ENCODE measurements around the gene SUPT5H.

Gene SUPT5H

DNA sequence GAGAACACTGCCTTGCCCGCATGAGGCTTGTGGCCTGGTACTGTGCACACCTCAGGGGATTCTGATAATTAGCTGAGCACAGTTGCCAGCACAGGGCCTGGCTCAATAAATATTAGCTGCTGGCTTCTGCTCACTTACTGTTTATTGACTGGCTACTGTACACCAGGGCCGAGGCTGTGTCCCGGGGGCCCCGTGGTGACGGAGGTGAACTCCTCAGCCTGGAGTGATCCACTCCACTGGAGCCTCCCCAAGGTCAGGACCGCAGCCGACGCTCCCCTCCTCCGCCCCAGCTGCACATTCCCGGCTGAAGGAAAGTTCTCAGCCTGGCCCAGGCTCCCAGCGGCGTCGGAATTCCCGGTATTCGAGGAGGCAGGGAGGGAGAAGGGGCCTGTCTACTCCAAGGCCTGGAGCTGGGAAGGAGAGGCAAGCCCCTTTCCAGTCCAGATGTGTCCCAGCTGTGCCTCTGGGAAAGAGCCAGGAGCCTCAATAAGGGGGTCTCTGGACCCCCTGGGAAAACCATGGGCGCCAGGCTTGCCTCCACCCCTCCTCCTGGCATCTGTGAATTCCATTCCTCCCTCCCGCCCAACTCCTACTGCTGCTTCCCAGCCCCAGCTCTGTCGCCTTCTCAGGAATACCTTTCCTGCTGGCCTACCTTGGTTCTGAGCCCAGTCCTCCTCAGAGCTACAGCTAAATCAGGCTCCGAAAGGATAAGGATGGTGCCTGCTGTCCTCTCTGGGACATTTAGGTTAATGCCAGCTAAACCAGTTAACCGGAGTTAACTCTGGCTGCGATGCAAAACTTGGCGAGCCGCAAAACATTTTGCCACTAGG lies 16.9 kb upstream of the SUPT5H start:
- peak; percentile 75 for ATAC-seq
- TF ChIP-seq BACH2 (CRISPR knock-in tag; IDR thresholded peaks at IDR 0.05; ENCODE audit: borderline replicate concordance), result no peak
- no peak for TF ChIP-seq SNAI2 (CRISPR knock-in tag; IDR thresholded peaks at IDR 0.05)
- TF ChIP-seq ARNTL (CRISPR knock-in tag; IDR thresholded peaks at IDR 0.05; ENCODE audit: borderline replicate concordance, low read depth), result no peak
- peak; percentile 95 for TF ChIP-seq ZFP3 (CRISPR knock-in tag; IDR thresholded peaks at IDR 0.05)
- TF ChIP-seq TCF4 (CRISPR knock-in tag; IDR thresholded peaks at IDR 0.05; ENCODE audit: borderline replicate concordance), result no peak

DNA sequence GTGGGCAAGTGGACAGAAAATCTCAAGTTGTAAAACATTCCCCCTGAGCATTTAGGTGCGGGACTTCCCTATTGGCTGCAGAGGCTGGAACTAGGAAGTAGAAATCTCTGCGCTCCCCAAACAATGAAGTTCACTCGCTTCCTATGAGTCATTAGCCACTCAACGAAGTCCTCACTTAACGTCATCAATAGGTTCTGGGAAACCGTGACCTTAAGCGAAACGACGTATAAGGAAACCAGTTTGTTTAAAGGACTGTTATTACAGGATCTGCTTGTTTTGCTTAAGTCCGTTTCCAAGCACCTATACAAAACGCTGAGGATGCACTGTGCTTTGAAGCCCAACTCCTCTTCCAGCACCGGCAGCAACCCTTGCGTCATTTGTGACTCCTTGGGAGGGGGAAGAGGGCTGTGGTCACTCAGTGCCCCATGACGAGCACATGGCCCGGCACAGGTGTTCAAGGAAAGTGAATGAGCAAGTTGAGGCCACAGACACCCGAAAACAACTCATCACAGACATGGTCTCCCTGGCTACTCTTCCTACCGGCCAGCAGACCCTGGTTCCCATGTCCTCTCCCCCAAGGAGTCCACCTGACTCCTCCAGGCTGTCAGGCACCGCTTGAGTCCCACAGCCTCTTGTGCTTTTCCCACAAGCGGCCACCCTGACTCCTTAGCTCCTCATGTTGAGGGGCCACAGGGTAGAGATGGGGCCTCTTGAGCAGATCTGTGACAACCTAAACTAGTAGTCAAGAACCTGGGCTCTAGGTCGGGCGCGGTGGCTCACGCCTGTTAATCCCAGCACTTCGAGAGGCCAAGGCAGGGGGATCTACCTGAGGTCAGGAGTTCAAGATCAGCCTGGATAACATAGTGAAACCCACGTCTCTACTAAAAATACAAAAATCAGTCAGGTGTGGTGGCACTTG lies 14.4 kb upstream of the SUPT5H start:
- TF ChIP-seq ZC3H10 (CRISPR knock-in tag; IDR thresholded peaks at IDR 0.05) (peak; percentile 38; the same call in 1 of the 2 replicates), SNAI2 (CRISPR knock-in tag; IDR thresholded peaks at IDR 0.05) (no peak)
- peak; percentile 58 for ATAC-seq

DNA sequence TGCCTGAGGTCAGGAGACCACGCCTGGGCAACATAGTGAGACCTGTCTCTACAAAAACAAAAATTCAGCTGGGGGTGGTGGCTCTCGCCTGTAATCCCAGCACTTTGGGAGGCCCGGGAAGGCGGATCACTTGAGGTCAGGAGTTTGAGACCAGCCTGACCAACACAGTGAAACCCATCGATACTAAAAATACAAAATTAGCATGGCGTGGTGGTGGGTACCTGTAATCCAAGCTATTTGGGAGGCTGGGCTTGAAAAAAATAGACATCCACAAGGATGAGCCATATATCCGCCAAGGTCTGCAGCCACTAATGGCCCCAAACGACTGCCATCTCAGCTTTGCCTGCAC lies 12.7 kb upstream of the SUPT5H start:
- ATAC-seq, result no peak

DNA sequence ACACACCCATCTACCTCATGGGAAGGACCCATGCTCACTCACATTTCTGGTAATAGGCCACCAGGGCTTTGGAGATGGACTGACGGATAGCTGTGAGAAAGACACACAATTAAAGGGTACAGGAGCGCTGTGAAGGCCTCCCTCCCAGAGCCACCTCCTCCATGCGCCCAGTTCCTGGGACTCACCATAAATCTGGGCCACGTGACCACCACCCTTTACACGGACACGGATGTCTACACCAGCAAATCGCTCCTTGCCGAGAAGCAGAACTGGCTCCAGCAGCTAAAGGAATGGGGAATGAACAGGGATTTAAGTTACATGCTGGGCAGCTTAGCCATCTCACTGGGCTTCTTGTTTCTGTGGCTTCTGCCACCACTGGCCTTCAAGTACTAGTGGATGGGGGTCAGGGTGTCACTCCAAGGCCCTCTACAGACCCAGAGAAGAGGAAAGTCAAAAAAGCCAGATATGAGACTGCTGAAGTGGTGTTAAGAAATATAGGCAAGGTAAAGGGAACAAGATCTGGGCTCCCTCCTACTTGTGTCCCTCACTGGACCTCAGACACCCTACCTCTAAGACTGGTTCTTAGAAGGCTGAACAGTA lies 11.8 kb upstream of the SUPT5H start:
- ATAC-seq, result no peak
- TF ChIP-seq, protein P1, sequence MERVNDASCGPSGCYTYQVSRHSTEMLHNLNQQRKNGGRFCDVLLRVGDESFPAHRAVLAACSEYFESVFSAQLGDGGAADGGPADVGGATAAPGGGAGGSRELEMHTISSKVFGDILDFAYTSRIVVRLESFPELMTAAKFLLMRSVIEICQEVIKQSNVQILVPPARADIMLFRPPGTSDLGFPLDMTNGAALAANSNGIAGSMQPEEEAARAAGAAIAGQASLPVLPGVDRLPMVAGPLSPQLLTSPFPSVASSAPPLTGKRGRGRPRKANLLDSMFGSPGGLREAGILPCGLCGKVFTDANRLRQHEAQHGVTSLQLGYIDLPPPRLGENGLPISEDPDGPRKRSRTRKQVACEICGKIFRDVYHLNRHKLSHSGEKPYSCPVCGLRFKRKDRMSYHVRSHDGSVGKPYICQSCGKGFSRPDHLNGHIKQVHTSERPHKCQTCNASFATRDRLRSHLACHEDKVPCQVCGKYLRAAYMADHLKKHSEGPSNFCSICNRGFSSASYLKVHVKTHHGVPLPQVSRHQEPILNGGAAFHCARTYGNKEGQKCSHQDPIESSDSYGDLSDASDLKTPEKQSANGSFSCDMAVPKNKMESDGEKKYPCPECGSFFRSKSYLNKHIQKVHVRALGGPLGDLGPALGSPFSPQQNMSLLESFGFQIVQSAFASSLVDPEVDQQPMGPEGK (CRISPR knock-in tag; IDR thresholded peaks at IDR 0.05; ENCODE audit: borderline replicate concordance), result no peak
- TF ChIP-seq ESRRG (CRISPR knock-in tag; IDR thresholded peaks at IDR 0.05) (no peak), ZFP30 (CRISPR knock-in tag; IDR thresholded peaks at IDR 0.05) (no peak)
- TF ChIP-seq, protein P2, sequence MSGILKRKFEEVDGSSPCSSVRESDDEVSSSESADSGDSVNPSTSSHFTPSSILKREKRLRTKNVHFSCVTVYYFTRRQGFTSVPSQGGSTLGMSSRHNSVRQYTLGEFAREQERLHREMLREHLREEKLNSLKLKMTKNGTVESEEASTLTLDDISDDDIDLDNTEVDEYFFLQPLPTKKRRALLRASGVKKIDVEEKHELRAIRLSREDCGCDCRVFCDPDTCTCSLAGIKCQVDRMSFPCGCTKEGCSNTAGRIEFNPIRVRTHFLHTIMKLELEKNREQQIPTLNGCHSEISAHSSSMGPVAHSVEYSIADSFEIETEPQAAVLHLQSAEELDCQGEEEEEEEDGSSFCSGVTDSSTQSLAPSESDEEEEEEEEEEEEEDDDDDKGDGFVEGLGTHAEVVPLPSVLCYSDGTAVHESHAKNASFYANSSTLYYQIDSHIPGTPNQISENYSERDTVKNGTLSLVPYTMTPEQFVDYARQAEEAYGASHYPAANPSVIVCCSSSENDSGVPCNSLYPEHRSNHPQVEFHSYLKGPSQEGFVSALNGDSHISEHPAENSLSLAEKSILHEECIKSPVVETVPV (CRISPR knock-in tag; IDR thresholded peaks at IDR 0.05), result no peak

More for the DNA sequence above, 12.7 kb upstream of the SUPT5H start:
- TF ChIP-seq, protein P3, sequence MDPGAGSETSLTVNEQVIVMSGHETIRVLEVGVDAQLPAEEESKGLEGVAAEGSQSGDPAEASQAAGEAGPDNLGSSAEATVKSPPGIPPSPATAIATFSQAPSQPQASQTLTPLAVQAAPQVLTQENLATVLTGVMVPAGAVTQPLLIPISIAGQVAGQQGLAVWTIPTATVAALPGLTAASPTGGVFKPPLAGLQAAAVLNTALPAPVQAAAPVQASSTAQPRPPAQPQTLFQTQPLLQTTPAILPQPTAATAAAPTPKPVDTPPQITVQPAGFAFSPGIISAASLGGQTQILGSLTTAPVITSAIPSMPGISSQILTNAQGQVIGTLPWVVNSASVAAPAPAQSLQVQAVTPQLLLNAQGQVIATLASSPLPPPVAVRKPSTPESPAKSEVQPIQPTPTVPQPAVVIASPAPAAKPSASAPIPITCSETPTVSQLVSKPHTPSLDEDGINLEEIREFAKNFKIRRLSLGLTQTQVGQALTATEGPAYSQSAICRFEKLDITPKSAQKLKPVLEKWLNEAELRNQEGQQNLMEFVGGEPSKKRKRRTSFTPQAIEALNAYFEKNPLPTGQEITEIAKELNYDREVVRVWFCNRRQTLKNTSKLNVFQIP (CRISPR knock-in tag; IDR thresholded peaks at IDR 0.05; ENCODE audit: borderline replicate concordance, low read depth), result no peak
- no peak for TF ChIP-seq ZC3H10 (CRISPR knock-in tag; IDR thresholded peaks at IDR 0.05)
- TF ChIP-seq CSDC2 (CRISPR knock-in tag; IDR thresholded peaks at IDR 0.05), result no peak
- TF ChIP-seq TCF4 (CRISPR knock-in tag; IDR thresholded peaks at IDR 0.05; ENCODE audit: borderline replicate concordance), result no peak
- TF ChIP-seq, protein P4, sequence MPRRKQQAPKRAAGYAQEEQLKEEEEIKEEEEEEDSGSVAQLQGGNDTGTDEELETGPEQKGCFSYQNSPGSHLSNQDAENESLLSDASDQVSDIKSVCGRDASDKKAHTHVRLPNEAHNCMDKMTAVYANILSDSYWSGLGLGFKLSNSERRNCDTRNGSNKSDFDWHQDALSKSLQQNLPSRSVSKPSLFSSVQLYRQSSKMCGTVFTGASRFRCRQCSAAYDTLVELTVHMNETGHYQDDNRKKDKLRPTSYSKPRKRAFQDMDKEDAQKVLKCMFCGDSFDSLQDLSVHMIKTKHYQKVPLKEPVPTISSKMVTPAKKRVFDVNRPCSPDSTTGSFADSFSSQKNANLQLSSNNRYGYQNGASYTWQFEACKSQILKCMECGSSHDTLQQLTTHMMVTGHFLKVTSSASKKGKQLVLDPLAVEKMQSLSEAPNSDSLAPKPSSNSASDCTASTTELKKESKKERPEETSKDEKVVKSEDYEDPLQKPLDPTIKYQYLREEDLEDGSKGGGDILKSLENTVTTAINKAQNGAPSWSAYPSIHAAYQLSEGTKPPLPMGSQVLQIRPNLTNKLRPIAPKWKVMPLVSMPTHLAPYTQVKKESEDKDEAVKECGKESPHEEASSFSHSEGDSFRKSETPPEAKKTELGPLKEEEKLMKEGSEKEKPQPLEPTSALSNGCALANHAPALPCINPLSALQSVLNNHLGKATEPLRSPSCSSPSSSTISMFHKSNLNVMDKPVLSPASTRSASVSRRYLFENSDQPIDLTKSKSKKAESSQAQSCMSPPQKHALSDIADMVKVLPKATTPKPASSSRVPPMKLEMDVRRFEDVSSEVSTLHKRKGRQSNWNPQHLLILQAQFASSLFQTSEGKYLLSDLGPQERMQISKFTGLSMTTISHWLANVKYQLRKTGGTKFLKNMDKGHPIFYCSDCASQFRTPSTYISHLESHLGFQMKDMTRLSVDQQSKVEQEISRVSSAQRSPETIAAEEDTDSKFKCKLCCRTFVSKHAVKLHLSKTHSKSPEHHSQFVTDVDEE (CRISPR knock-in tag; IDR thresholded peaks at IDR 0.05), result no peak
